ENCODE data around the gene ALPL. TPM values are rescaled to one million over a fixed set of nuclear protein-coding genes. Genes with fewer than 3 reads are reported as not detected.
A peak's percentile ranks its signal among the peaks of the same experiment; 100 is the strongest.

Gene ALPL
- total RNA-seq, 1 donor from 2014 or later: 15.1 TPM

- no peak for DNase-seq (ENCODE audit: low read depth)
These were observed 105.3 kb downstream of the ALPL start for GRCh38 chr1:21614419-21615115.

- DNase-seq (ENCODE audit: low read depth): no peak
These were observed 107.1 kb downstream of the ALPL start for GRCh38 chr1:21616372-21616771.

GRCh38 chr1:21617126-21617738, 108.0 kb downstream of the ALPL start:
- DNase-seq (ENCODE audit: low read depth): no peak

GRCh38 chr1:21618059-21618458, 108.8 kb downstream of the ALPL start:
- DNase-seq (ENCODE audit: low read depth): no peak

- no peak for DNase-seq (ENCODE audit: low read depth)
These were observed 109.5 kb downstream of the ALPL start for GRCh38 chr1:21618561-21619374.

- no peak for DNase-seq (ENCODE audit: low read depth)
These were observed 110.2 kb downstream of the ALPL start for GRCh38 chr1:21619375-21619947.

- DNase-seq (ENCODE audit: low read depth): no peak
These were observed 110.8 kb downstream of the ALPL start for GRCh38 chr1:21620011-21620410.

- DNase-seq (ENCODE audit: low read depth): no peak
These were observed 111.3 kb downstream of the ALPL start for GRCh38 chr1:21620496-21620895.

GRCh38 chr1:21621051-21621450, 111.8 kb downstream of the ALPL start:
- no peak for DNase-seq (ENCODE audit: low read depth)

- DNase-seq (ENCODE audit: low read depth): no peak
These were observed 112.7 kb downstream of the ALPL start for GRCh38 chr1:21621761-21622436.

- DNase-seq (ENCODE audit: low read depth): no peak
These were observed 113.5 kb downstream of the ALPL start for GRCh38 chr1:21622466-21623315.

- no peak for DNase-seq (ENCODE audit: low read depth)
These were observed 114.3 kb downstream of the ALPL start for GRCh38 chr1:21623410-21623961.

GRCh38 chr1:21624571-21625389, 115.6 kb downstream of the ALPL start:
- DNase-seq (ENCODE audit: low read depth): peak; percentile 37

- no peak for DNase-seq (ENCODE audit: low read depth)
These were observed 116.4 kb downstream of the ALPL start for GRCh38 chr1:21625390-21626190.

GRCh38 chr1:21626921-21627339, 117.7 kb downstream of the ALPL start:
- DNase-seq (ENCODE audit: low read depth): no peak

Measured in myocyte (in vitro differentiated cells).